ENCODE results near the gene C11orf54.

GRCh38 chr11:93804879-93805278, 63.4 kb downstream of the C11orf54 start:
- TF ChIP-seq EZH2 (IDR thresholded peaks at IDR 0.05; ENCODE audit: low read length, missing control alignments), result no peak
- TF ChIP-seq, protein P1, sequence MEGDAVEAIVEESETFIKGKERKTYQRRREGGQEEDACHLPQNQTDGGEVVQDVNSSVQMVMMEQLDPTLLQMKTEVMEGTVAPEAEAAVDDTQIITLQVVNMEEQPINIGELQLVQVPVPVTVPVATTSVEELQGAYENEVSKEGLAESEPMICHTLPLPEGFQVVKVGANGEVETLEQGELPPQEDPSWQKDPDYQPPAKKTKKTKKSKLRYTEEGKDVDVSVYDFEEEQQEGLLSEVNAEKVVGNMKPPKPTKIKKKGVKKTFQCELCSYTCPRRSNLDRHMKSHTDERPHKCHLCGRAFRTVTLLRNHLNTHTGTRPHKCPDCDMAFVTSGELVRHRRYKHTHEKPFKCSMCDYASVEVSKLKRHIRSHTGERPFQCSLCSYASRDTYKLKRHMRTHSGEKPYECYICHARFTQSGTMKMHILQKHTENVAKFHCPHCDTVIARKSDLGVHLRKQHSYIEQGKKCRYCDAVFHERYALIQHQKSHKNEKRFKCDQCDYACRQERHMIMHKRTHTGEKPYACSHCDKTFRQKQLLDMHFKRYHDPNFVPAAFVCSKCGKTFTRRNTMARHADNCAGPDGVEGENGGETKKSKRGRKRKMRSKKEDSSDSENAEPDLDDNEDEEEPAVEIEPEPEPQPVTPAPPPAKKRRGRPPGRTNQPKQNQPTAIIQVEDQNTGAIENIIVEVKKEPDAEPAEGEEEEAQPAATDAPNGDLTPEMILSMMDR (conservative IDR thresholded peaks at IDR 0.05 in 1 of 2, IDR thresholded peaks at IDR 0.05 in 1 of 2; ENCODE audit: low read depth in 1 of 2, low read length in 2 of 2), result no peak
